Kidney (tissue), 14 donors: ENCODE results near the gene MARCHF10. TPM values are rescaled to one million over a fixed set of nuclear protein-coding genes. Genes with fewer than 3 reads are reported as not detected.
A peak's percentile ranks its signal among the peaks of the same experiment; 100 is the strongest.

Source experiments
- DNase-seq, 5 donors: peaks; one replicate each; pipeline ENCODE4 v3.0.0-alpha.2; 2013 to 2020
- FAIRE-seq: peaks from 2 replicates; lab custom pipeline; 2012; peaks lifted over from hg19 to GRCh38; lab: Jason Lieb, UNC
- H3K27ac ChIP-seq, 2 donors: one replicate each; pipeline ENCODE4 v1.7.0; 2013; ENCODE audit warnings: low read depth in 2 of 2, low read length in 2 of 2, inconsistent platforms in 1 of 2
- H3K27me3 ChIP-seq: one replicate; pipeline ENCODE4 v1.7.1; 2013; ENCODE audit warnings: low read length, inconsistent platforms; ENCODE audit not compliant: control insufficient read depth, insufficient read depth
- H3K36me3 ChIP-seq, 3 donors: one replicate each; pipeline versions ENCODE4 v1.7.0 to v1.7.1; 2013; ENCODE audit warnings: low read length in 3 of 3, control low read depth in 1 of 3, inconsistent platforms in 1 of 3; ENCODE audit not compliant: insufficient read depth in 3 of 3, control insufficient read depth in 2 of 3
- H3K4me1 ChIP-seq, 3 donors: one replicate each; pipeline versions ENCODE4 v1.7.0 to v1.7.1; 2013; ENCODE audit warnings: low read length in 3 of 3, inconsistent platforms in 1 of 3, low read depth in 1 of 3; ENCODE audit not compliant: control insufficient read depth in 2 of 3, insufficient read depth in 2 of 3
- H3K4me3 ChIP-seq, 3 donors: one replicate each; pipeline versions ENCODE4 v1.7.0 to v1.8.1; 2013; ENCODE audit warnings: low read length in 3 of 3, control low read depth in 1 of 3, inconsistent platforms in 1 of 3
- H3K9ac ChIP-seq, 3 donors: one replicate each; pipeline versions ENCODE4 v1.7.0 to v1.7.1; 2013; ENCODE audit warnings: low read length in 3 of 3, control low read depth in 1 of 3, inconsistent platforms in 1 of 3
- H3K9me3 ChIP-seq, 3 donors: one replicate each; pipeline versions ENCODE4 v1.7.0 to v1.7.1; 2013; ENCODE audit warnings: low read length in 3 of 3, control low read depth in 1 of 3, inconsistent platforms in 1 of 3; ENCODE audit not compliant: control insufficient read depth in 2 of 3, insufficient read depth in 1 of 3
- CTCF ChIP-seq: IDR thresholded peaks from 3 replicates; pipeline ENCODE4 v1.5.1; 2012; ENCODE audit warnings: mild to moderate bottlenecking, moderate library complexity, borderline replicate concordance; ENCODE audit not compliant: insufficient read depth; ENCODE audit errors: extremely low read depth
- intact Hi-C: fragments of 100-400 bp; cut with DNase I; formaldehyde crosslinking; loops from one replicate; pipeline ENCODE4 v1.11.1; 2022
- polyA plus RNA-seq: library from polyadenylated mRNA; stranded (reverse); fragments of 350-450 nt; fragmentation: Illumina TruSeq; extraction: RNeasy Lipid Tissue Mini Kit (QIAGEN cat#74804); gene quantifications from one replicate; pipeline ENCODE4 v1.2.3, GENCODE V29; 2014; ENCODE audit warnings: low read depth, low replicate concordance; ENCODE audit not compliant: insufficient read depth
- total RNA-seq: library from RNA; stranded (reverse); fragmentation: NEBNext Ultra II Directional; extraction: Animal tissue kit (Norgen Biotek cat#: 25700); gene quantifications from one replicate; pipeline ENCODE4 v1.2.1, GENCODE V29; 2021
- donor health status: control.
- donor health status: control.
- donor health status: control.
- donor health status: control.
- donor health status: control.
- donor health status: DM: yes; HTN: yes; CAD: no.
- donor health status: Normal renal cell carcinoma (clear cell type).

The MARCHF10 gene
- total and polyA plus RNA-seq, 2 donors from 2014 or later, result 0.66 to 6.3 TPM

DNA sequence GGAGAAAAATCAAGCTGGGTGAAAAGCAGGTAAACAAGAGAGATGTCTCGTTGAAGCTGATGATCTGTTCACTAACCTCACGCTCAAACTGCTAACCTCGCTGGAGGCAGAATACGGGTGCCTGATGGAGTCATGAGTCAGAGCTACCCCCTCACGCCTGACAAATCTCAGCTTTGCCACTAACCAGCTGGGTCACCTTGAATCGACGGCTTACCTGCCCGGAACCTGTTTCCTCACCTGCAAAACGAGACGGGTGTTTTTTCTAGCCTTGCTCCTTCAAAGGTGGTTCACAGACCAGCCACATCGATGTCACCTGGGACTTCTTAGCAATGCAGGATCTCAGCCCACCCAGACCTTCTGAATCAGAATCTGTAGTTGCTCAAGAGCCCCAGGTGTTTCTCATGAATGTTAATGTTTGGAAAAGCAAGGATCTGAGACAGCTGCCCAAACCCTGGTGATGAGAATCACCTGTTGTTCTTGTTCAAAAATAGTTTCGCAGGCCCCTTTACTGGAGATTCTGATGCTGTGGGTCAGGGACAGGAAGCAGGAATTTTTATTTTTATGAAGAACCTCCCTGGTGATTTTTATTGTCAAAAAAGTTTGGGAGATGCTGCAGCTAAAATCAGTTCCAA lies 56.9 kb downstream of the MARCHF10 start:
- no peaks in the 10 kb centered on the region for H3K27me3 ChIP-seq
- no peak for FAIRE-seq
- intact Hi-C loops, result no loop called here

GRCh38 chr17:62750631-62751051 lies 57.5 kb downstream of the MARCHF10 start:
- Histone ChIP-seq H3K9me3 (no peaks in the 10 kb centered on the region), H3K4me1 (peaks cover 0 to 4% (median 0%) of the 10 kb centered on the region in 3 donors), H3K4me3 (peak overlapping the region in 2 of 3 donors; percentile 13 to 26), H3K36me3 (no peaks in the 10 kb centered on the region), H3K27me3 (no peaks in the 10 kb centered on the region), H3K9ac (no peak overlapping the region), H3K27ac (peak overlapping the region in 1 of 2 donors; percentile 49)
- intact Hi-C loops, result no loop called here
- TF ChIP-seq CTCF, result no peak
- no peak for FAIRE-seq
- peak in 4 of 5 donors; percentile 69 to 77 (median 74) for DNase-seq

More for the DNA sequence above, 56.9 kb downstream of the MARCHF10 start:
- no peaks in the 10 kb centered on the region for H3K9me3 ChIP-seq
- peak overlapping the region in 2 of 3 donors; percentile 13 to 26 for H3K4me3 ChIP-seq
- H3K4me1 ChIP-seq, result peaks cover 0 to 4% (median 0%) of the 10 kb centered on the region in 3 donors
- DNase-seq, result peak in 4 of 5 donors; percentile 46 to 63 (median 50)
- no peaks in the 10 kb centered on the region for H3K36me3 ChIP-seq
- peak overlapping the region in 1 of 2 donors; percentile 49 for H3K27ac ChIP-seq
- no peak for TF ChIP-seq CTCF
- no peak overlapping the region for H3K9ac ChIP-seq

GRCh38 chr17:62749926-62750325 lies 58.2 kb downstream of the MARCHF10 start:
- DNase-seq (no peak), FAIRE-seq (no peak)
- H3K4me1 ChIP-seq, result peaks cover 0 to 4% (median 0%) of the 10 kb centered on the region in 3 donors
- intact Hi-C loops, result no loop called here
- no peak for TF ChIP-seq CTCF
- no peak overlapping the region for H3K27ac ChIP-seq
- H3K27me3 ChIP-seq, result no peaks in the 10 kb centered on the region
- H3K4me3 ChIP-seq, result no peak overlapping the region
- H3K36me3 ChIP-seq, result no peaks in the 10 kb centered on the region
- H3K9me3 ChIP-seq, result no peaks in the 10 kb centered on the region
- no peak overlapping the region for H3K9ac ChIP-seq
